Hepatocyte (in vitro differentiated cells): ENCODE data around the gene NTHL1. TPM values are rescaled to one million over a fixed set of nuclear protein-coding genes. Genes with fewer than 3 reads are reported as not detected.

Source experiments
- DNase-seq: peaks from one replicate; pipeline ENCODE4 v3.0.0-alpha.2; 2016; ENCODE audit warnings: low spot score
- H2AFZ ChIP-seq: fragments of 200-600 bp; sonication (generic); 2 replicates; pipeline ENCODE4 v1.6.0; 2016; ENCODE audit warnings: antibody characterized with exemption, mild to moderate bottlenecking
- H3K27ac ChIP-seq: fragments of 200-600 bp; sonication (generic); 2 replicates; pipeline ENCODE4 v1.5.1; 2016; ENCODE audit warnings: mild to moderate bottlenecking
- H3K27me3 ChIP-seq: fragments of 200-600 bp; sonication (generic); 2 replicates; pipeline ENCODE4 v1.6.1; 2016
- H3K36me3 ChIP-seq: fragments of 200-600 bp; sonication (generic); replicated peaks from 2 replicates; pipeline ENCODE4 v1.5.1; 2016; ENCODE audit warnings: low read depth; ENCODE audit not compliant: insufficient read depth
- H3K4me1 ChIP-seq: fragments of 200-600 bp; sonication (generic); 2 replicates; pipeline ENCODE4 v1.5.1; 2016; ENCODE audit warnings: mild to moderate bottlenecking, moderate library complexity; ENCODE audit not compliant: insufficient read depth
- H3K4me2 ChIP-seq: fragments of 200-600 bp; sonication (generic); 2 replicates; pipeline ENCODE4 v1.6.0; 2016
- H3K4me3 ChIP-seq: fragments of 200-600 bp; sonication (generic); 2 replicates; pipeline ENCODE4 v1.5.1; 2016; ENCODE audit warnings: mild to moderate bottlenecking
- H3K79me2 ChIP-seq: fragments of 200-600 bp; sonication (generic); 2 replicates; pipeline ENCODE4 v1.6.0; 2017; ENCODE audit warnings: mild to moderate bottlenecking
- H3K9me2 ChIP-seq: fragments of 200-600 bp; sonication (generic); replicated peaks from 2 replicates; pipeline ENCODE4 v1.6.0; 2017; ENCODE audit warnings: mild to moderate bottlenecking; ENCODE audit not compliant: insufficient read depth
- H3K9me3 ChIP-seq: fragments of 200-600 bp; sonication (generic); 2 replicates; pipeline ENCODE4 v1.5.1; 2016; ENCODE audit warnings: low read depth, mild to moderate bottlenecking
- H4K20me1 ChIP-seq: fragments of 200-600 bp; sonication (generic); 2 replicates; pipeline ENCODE4 v1.6.0; 2016; ENCODE audit warnings: mild to moderate bottlenecking; ENCODE audit not compliant: insufficient read depth, poor library complexity, severe bottlenecking
- EZH2 ChIP-seq: fragments of 200-600 bp; sonication (generic); IDR thresholded peaks from 2 replicates; pipeline ENCODE4 v1.6.1; 2016; ENCODE audit warnings: antibody characterized with exemption, mild to moderate bottlenecking, borderline replicate concordance
- EZH2phosphoT487 ChIP-seq: fragments of 200-600 bp; sonication (generic); IDR thresholded peaks from one replicate; pipeline ENCODE4 v1.6.1; 2018; ENCODE audit warnings: antibody characterized with exemption, mild to moderate bottlenecking, low read depth, moderate library complexity; ENCODE audit not compliant: unreplicated experiment, severe bottlenecking
- WGBS: methylation state at CpG from one replicate; pipeline ENCODE4 v1.1.6; 2016; ENCODE audit warnings: low lambda C conversion rate; ENCODE audit errors: missing lambda C conversion rate; 5-methylcytosine and 5-hydroxymethylcytosine counted together
- polyA plus RNA-seq: library from polyadenylated mRNA; unstranded; fragments of >200 nt; fragmentation: Nextera tagmentation; extraction: Ambion mirVana; gene quantifications from 2 replicates; pipeline ENCODE4 v1.2.1, GENCODE V29; 2016
- total RNA-seq: library from RNA; depleted of rRNA; stranded (reverse); fragments of >200 nt; gene quantifications from 2 replicates; pipeline ENCODE4 v1.2.3, GENCODE V29; 2014
- TF ChIP-seq, protein P1 (sequence below): fragments of 200-600 bp; sonication (generic); IDR thresholded peaks from 2 replicates; pipeline ENCODE4 v1.5.1; 2016; ENCODE audit warnings: antibody characterized with exemption, mild to moderate bottlenecking; ENCODE audit not compliant: poor library complexity

The NTHL1 gene
- total and polyA plus RNA-seq, 2 experiments from 2014 or later, result 19.6 to 28.5 TPM

DNA sequence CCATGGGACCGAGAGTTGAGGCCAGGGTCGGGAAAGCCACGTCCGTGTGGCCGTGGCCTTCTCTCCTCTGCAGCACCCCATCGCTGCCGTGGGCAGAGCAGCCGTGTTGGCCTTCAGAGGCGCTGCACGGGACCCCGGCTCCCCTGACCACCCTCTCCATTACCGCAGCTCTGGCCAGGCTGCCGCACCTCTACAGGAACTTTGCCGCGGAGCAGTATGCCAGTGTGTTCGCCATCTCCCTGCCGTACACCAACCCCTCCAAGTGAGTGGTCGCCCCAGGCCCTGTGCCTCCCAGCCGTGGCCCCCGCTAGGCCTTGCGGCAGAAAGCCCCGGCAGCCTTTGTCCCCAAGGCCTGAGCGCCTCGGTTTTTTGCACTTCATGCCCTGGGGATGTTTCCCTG lies 28.0 kb upstream of the NTHL1 start:
- Histone ChIP-seq H3K9me2 (no peaks in the 10 kb centered on the region), H3K79me2 (no peaks in the 10 kb centered on the region), H2AFZ (no peak overlapping the region), H3K27me3 (no peaks in the 10 kb centered on the region), H3K9me3 (no peaks in the 10 kb centered on the region), H3K4me2 (no peak overlapping the region), H3K27ac (no peak overlapping the region), H3K4me3 (no peak overlapping the region), H3K36me3 (no peaks in the 10 kb centered on the region), H3K4me1 (no peaks in the 10 kb centered on the region), H4K20me1 (no peaks in the 10 kb centered on the region)
- DNase-seq, result no peak
- 96% methylated on average over 24 of the region's 24 CpGs for WGBS
- no peak for TF ChIP-seq EZH2phosphoT487
- no peak for TF ChIP-seq EZH2
- TF ChIP-seq, protein P1, sequence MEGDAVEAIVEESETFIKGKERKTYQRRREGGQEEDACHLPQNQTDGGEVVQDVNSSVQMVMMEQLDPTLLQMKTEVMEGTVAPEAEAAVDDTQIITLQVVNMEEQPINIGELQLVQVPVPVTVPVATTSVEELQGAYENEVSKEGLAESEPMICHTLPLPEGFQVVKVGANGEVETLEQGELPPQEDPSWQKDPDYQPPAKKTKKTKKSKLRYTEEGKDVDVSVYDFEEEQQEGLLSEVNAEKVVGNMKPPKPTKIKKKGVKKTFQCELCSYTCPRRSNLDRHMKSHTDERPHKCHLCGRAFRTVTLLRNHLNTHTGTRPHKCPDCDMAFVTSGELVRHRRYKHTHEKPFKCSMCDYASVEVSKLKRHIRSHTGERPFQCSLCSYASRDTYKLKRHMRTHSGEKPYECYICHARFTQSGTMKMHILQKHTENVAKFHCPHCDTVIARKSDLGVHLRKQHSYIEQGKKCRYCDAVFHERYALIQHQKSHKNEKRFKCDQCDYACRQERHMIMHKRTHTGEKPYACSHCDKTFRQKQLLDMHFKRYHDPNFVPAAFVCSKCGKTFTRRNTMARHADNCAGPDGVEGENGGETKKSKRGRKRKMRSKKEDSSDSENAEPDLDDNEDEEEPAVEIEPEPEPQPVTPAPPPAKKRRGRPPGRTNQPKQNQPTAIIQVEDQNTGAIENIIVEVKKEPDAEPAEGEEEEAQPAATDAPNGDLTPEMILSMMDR, result no peak

DNA sequence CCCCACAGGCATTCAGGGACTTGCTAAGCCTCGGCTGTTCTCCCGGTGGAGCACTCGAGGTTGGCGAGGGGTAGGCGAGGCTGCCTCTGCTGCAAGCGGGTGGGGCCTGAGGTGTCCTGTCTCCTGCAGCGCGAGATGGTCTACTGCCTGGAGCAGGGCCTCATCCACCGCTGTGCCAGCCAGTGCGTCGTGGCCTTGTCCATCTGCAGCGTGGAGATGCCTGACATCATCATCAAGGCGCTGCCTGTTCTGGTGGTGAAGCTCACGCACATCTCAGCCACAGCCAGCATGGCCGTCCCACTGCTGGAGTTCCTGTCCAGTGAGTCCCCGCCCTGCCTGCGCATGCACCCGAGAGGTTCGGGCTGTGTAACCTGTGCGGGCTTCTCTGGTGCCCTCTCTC lies 26.4 kb upstream of the NTHL1 start:
- no peaks in the 10 kb centered on the region for H3K27me3 ChIP-seq
- TF ChIP-seq EZH2phosphoT487, result no peak
- TF ChIP-seq EZH2, result no peak
- TF ChIP-seq, protein P1, result no peak
- no peaks in the 10 kb centered on the region for H3K9me3 ChIP-seq
- H3K4me1 ChIP-seq, result no peaks in the 10 kb centered on the region
- H3K9me2 ChIP-seq, result no peaks in the 10 kb centered on the region
- WGBS, result 97% methylated on average over 20 of the region's 20 CpGs
- no peak overlapping the region for H3K4me3 ChIP-seq
- H3K79me2 ChIP-seq, result no peaks in the 10 kb centered on the region
- no peak for DNase-seq
- H3K4me2 ChIP-seq, result no peak overlapping the region
- no peak overlapping the region for H3K27ac ChIP-seq
- no peak overlapping the region for H2AFZ ChIP-seq
- no peaks in the 10 kb centered on the region for H3K36me3 ChIP-seq
- no peaks in the 10 kb centered on the region for H4K20me1 ChIP-seq

DNA sequence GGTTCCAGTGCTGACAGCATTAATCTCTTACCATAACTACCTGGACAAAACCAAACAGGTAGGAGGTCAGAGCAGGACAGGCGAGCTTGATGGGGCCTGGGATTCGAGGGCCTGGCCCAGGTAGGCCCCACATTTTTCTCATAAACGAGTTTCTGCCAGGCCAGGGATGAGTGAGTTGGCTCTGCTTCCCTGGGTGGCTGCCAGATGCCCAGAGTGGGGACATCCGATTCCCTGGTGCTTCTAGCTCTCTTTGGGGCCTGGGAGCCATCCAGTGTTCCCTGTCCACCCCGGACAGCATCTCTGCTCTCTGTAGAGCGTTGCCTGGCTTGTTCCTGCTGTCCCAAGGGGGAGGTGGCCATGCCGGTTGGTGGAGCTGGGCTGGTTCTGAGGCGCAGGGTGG lies 25.3 kb upstream of the NTHL1 start:
- TF ChIP-seq EZH2phosphoT487 (no peak), EZH2 (no peak)
- TF ChIP-seq, protein P1, result no peak
- 94% methylated on average over 8 of the region's 8 CpGs for WGBS
- H3K27me3 ChIP-seq, result no peaks in the 10 kb centered on the region
- no peaks in the 10 kb centered on the region for H3K79me2 ChIP-seq
- no peaks in the 10 kb centered on the region for H4K20me1 ChIP-seq
- DNase-seq, result no peak
- H3K9me2 ChIP-seq, result no peaks in the 10 kb centered on the region
- no peaks in the 10 kb centered on the region for H3K36me3 ChIP-seq
- H3K9me3 ChIP-seq, result no peaks in the 10 kb centered on the region
- no peak overlapping the region for H2AFZ ChIP-seq
- no peaks in the 10 kb centered on the region for H3K4me1 ChIP-seq
- no peak overlapping the region for H3K4me3 ChIP-seq
- H3K4me2 ChIP-seq, result no peak overlapping the region
- no peak overlapping the region for H3K27ac ChIP-seq
